Measurements from ENCODE around the gene ZBTB7C.

DNA sequence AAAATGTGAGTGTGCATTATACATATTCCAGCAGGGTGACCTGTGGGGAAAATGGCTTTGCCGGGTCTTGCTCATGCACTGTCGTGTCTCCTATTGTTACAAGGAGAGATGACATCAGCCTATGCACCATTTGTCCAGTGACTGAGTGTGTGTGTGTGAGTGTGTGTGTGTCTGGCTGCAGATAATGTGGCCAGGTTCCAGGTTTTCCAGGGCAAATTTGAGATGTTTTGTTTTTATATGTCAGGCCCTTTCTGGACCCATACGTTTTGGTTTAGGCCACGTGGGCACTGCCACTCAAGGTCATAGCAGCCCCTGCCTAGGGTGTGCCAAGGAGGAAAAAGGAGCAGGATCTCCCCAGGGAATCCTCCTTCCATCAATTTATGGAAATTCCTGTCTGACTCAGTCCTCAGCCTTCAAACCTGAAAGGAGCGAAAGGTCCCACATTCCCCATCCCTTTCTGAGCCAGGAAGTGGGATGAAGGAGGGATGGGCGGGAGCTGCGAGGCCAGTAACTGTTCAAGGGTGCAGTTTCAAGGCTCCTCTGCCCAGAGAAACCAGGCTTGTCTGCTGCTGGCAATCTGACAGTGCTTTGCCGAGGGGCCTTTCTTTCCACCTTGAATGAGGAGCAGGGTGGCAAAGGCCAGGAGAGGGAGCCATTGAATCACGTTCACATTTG, 385.7 kb downstream of the ZBTB7C start:
- peak in 2 of 3 donors; percentile 9 to 50 for TF ChIP-seq POLR2AphosphoS5 (IDR thresholded peaks at IDR 0.05)
- TF ChIP-seq, protein P1, sequence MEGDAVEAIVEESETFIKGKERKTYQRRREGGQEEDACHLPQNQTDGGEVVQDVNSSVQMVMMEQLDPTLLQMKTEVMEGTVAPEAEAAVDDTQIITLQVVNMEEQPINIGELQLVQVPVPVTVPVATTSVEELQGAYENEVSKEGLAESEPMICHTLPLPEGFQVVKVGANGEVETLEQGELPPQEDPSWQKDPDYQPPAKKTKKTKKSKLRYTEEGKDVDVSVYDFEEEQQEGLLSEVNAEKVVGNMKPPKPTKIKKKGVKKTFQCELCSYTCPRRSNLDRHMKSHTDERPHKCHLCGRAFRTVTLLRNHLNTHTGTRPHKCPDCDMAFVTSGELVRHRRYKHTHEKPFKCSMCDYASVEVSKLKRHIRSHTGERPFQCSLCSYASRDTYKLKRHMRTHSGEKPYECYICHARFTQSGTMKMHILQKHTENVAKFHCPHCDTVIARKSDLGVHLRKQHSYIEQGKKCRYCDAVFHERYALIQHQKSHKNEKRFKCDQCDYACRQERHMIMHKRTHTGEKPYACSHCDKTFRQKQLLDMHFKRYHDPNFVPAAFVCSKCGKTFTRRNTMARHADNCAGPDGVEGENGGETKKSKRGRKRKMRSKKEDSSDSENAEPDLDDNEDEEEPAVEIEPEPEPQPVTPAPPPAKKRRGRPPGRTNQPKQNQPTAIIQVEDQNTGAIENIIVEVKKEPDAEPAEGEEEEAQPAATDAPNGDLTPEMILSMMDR (IDR thresholded peaks at IDR 0.05): peak; percentile 42 to 74 (median 52)
- no peak for TF ChIP-seq POLR2A (IDR thresholded peaks at IDR 0.05)
